GM03348 (cell line): Measurements from ENCODE around the gene RDH5.
A peak's percentile ranks its signal among the peaks of the same experiment; 100 is the strongest.

ENCODE experiments used
- DNase-seq: peaks from one replicate; pipeline ENCODE4 v3.0.0; 2012; ENCODE audit warnings: low spot score

RDH5 gene

DNA sequence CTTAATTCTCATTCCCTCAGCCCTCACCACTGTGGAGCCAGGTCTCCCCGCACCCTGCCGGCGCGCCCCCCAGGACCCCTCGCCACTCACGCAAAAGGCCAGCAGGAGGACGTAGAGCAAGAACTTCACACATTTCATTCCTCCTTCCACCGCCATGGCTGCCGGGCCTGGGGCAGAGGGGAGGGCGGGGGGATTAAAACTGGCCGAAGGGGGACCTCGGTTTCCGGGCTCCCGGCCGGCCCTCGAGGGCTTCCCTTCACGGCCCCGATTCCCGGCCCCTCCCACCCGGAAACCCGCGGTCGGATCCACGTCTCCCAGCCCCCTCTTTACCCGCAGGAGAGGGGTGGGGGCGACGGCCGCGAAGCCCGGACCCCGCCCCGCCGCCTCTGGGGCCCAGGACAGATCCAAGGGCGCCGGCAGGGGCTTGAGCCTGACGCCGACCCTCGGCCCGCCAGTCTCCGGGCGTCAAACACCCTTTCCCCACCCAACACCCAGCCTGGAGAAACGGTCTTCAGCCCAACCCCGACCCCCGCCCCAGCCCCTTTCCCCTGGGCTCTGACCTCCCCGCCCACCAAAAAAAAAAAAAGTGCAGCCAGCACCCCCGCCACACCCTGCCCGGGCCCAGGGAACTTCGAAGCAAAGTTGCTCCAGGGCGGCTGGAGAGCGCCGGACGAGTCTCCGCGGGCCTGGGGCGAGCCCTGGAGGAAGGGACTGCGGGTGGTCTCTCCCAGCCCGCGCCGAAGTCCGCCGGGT lies 8.2 kb downstream of the RDH5 start:
- DNase-seq = peak; percentile 85

DNA sequence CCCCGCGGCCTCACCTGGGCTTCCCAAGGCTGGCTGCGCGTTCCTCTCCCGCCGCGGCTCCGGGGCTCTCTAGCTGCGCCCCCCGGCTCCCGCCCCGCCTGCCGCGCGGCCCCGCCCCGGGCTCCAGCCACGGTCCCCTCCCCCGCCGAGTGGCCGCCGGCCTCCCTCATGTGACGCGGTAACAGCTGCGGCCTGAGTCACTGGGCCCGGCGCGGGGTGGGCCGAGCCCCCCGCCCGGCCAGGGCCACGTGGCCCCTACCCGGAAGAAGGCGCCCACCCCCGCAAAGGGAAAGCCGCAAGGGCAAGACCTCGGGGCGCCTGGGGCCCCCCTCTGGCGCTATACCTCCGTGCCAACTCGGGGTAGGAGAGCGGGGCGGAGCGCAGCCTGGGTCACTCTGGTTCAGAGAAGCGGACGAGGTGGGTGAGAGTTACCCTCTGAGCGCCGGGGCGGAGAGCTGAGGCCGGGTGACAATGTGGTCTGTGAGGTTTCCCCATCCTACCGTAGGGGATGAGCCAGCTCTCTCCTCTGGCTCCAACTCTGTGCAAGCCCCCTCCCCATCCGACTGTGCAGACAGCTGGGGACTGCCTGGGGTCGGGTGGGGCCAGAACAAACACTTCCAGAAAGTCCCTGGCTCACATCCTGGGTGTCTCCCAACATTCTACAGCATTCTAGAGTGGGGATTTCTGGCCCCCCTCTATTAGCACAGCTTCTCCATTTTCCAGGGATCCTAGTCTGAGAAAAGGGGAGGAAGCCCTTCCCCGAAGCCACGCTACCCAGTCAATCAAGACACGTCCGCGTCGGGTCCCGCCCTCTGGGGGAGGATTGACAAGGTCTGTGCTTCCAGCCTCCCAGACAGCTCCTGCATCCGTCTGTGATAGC lies 9.0 kb downstream of the RDH5 start, which contains the start of gene CD63:
TSS of gene CD63 (minus strand) at position 71 of the 880 bp plus-strand sequence. CDS start 668 bp downstream, outside the sequence.
- DNase-seq = peak; percentile 97

DNA sequence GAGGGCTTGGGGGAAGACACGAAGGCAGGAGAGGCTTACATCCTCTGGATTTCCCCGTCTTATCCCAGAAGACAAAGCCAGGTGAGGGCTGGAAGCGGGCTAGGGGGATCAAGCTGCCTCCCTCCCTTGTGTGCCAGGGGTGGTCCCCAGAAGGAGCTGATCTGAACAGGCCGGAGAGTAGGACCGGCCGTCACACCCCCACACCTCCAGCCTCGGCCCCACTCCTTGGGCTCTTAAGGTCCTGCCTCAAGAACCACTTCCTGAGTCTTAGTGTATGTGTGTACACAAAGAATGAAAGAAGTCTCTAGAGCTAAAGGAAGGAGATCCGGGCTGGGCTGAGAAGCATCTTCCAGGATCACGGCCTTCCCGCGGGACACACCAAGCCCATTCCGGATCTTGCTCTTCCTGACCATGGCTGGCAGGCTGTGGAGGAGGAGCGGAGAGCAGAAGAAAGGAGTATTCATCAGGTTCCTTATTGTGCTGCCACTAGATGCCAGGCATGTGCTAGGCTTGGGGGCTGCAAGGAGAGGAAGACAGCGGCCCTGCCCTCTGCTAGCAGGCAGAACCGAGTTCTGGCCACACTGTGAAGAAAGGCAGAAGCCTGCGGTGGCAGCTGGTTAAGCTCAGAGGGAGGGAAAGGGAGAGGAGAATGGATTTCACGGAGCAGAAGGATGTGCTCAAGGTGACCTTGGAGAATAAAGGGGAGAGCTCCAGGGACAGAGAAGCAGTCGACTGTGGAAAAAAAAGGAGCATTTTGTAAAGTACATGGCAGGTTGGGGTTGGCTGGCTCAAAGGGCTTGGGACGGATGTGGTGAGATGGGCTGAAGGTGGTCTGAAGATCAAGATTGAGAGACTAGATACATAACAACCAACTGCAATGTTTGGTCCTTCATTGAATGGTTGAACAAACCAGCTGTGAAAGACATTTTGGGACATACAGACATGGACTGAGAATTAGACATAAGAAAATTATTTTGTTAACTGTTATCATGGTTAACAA lies 9.9 kb downstream of the RDH5 start:
- peak; percentile 50 for DNase-seq

DNA sequence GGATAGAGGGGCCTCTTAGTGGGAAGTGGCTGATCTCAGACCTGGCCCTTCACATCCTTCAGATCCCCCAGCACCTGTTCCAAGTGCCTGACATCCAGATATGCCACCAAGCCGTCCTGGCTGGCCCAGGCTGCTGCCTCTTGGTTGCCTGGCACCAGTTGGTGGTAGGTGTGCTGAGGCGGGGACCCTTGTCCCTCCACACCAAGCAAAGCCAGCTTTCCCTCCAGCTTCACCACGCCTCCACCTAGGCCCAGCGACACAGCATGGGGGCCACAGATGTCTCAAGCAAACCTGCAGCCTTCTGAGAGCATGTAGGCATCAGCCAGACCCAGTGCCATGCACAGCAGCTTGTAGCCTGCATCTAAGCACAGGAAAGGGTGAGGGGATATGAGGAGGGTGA lies 12.1 kb downstream of the RDH5 start:
- no peak for DNase-seq

DNA sequence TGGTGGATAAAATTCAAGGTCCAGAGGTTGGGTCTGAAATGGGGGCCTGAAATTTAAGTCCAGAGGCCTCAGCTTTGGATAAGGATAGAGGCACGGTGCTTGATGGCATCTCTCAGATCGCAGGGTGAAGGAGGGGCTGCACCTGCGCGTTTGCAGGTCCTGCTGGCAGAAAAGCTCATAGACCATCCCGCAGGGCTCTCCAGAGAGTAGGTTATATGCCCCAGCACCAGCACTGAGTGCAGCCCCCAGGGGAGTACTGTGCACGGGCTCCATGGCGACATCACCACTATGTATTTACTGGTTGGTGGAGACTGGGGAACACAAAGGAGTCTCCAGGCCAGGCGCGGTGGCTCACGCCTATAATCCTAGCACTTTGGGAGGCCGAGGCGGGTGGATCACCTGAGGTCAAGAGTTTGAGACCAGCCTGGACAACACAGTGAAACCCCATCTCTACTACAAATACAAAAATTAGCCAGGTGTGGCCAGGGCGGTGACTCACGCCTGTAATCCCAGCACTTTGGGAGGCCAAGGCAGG lies 12.9 kb downstream of the RDH5 start:
- no peak for DNase-seq

DNA sequence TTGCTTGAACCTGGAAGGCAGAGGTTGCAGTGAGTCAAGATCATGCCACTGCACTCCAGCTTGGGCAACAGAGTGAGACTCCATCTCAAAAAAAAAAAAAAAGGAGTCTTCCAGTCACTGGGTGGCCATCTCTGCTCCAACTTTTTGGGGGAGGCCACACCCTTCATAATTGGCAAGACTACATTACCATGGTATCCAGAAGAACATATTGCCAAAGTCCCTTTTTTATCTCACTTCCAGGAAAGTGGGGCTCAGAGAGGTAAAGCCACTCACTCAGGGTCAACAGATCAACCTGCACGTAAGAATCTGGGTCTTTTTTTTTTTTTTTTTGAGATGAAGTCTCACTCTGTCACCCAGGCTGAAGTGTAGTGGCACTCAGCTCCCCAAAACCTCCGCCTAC lies 13.7 kb downstream of the RDH5 start:
- DNase-seq = no peak

DNA sequence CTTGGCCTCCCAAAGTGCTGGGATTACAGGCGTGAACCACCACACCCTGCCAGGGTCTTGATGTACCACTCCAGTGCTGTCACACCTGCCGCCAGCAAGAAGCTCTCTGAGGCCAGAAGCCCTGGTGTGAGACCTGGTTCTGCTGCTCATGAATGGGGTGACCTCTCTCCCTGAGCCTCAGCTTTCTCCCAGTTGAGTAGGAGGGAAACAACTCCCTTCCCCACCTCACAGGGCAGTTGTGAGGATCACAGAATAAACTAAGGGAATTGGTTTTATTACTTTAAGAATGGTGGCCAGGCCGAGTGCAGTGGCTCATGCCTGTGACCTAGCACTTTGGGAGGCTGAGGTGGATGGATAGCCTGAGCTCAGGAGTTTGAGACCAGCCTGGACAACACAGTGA lies 14.4 kb downstream of the RDH5 start:
- DNase-seq = no peak

DNA sequence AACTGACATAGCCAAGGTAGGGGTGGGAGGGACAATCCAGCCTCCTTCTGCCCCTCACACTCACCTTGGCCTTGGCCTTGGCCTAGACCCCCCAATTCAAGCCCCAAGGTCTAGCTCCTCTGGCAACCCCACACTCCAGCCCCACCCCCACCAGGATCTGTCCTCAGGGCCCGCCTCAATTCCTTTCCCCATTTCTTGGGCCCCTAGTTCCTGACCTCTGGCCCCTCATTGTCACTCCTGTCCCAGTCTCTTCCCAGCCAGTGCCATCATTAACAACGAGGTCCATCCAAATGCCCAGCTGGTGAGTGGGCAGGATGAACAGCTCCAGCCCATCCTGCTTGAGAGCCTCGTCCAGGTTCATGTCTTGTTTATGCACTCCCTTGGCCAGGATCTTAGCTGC lies 15.9 kb downstream of the RDH5 start:
- DNase-seq = no peak

DNA sequence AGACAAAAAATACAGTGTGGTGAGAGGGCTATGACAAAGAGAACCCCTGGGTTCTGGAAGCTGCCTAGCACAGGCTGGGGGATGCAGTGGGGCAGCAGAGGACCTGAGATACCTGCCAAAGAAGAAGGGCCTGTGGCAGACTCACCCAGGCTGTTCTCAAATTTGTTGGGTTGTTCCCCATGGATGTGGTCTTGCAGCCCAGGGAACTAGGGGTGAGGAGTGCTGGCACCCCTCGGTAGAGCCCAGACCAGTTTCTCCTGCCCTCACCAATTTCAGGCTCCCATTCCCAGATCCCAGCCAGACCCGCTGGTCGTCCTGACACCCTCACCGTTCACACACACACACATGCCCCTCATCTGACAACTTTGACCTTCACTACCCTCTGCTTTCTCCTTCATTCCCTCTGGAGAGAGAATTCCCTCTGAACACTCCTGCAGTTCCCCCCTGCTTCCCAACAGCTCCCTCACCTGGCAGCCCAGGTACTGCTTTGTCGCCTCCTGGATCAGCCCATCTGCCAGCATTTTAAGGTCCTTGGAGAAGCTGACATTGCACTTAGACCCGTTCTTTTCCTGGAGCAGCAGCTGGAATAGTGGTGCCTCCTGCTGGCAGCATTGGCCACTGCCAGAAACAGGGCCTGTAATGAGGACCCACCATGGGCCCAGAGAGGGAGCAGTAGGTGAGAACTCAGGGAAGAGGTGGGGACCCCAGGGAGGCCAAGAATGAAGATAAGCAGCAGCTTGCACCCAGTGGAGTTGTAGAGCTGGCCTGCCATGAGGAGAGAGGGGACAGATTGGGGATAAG lies 16.8 kb downstream of the RDH5 start:
- DNase-seq = peak; percentile 71

DNA sequence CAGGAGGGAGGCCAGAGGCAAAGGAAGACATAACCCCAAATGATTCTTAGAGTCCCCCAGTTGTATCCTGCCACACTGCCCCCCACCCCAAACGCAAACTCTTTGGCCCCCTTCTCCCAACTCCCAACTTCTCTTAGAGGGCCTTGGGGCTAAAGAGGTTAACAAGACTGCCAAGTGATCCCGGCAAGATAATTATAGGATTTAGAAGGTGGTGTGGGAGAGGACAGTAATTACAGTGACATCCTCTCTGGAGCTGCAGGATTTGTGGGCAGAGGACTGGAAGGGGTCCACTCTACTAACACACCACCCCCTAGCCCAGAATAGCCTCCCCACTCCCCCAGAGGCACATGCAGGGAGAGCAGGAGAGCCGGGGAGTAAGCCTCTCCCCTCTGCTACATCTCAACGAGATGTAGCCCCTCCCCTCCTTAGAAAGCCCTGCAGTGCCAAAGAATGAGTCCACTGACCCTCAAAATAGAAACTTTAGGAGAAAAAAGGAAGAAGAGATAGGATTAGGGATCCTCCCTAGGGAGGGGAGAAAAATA lies 17.5 kb downstream of the RDH5 start:
- no peak for DNase-seq

DNA sequence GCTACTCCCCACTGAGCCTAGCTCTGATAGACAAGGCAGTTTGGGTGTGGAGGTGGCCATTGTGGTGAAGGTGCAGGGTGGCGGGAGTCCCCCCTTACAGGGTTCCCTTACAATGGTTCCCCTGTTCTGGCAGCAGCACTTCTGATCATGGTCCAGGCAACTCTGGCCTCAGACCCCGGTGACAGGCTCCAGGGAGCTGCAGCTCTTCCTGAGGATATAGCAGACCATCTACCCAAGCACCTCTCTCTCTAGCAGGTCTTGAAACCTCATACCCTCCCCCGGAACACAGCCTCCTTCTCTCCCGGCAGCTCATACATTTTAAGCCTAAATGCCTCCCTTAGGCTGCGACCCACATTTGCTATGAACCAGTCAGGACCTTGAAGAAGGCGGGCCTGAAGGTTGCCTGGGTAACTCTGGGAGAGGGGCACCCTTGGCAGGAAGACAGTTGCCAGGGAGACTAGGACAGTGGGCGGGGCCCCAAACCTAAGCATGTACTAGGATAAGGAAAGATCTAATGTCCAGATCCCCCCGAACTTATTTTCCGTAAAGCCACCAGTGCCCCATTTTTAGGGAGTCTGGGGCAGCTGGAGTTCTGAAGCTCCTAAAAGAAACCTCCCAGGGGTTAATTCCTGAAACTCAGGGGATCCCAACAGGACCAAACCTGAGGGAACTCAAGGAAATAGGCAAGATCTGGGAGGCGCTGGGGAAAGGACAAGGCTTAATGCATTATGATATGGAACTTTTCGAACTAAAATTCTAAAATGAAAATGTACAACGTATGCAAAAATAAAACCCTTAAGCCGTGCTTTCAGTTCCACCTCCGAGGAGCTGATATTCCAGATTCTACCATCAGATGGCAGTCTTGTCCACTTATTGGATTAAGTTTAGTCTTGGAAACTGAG lies 18.2 kb downstream of the RDH5 start:
- peak; percentile 79 for DNase-seq

DNA sequence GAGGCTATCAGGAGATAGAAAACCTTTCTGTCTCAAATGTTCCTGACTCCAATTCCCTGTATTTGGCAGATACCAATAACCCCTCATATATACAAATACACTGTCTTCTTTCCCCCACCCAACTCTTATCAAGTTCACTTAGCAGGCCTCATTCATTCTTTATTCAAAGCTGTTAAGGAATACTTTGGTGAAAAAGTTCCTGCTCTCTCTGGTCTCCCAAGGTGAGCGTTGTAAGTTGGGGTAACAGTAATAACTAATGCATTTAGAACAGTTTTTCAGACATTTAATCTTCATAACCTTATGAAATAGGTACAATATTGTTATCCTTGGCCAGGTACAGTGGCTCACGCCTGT lies 18.8 kb downstream of the RDH5 start:
- no peak for DNase-seq

DNA sequence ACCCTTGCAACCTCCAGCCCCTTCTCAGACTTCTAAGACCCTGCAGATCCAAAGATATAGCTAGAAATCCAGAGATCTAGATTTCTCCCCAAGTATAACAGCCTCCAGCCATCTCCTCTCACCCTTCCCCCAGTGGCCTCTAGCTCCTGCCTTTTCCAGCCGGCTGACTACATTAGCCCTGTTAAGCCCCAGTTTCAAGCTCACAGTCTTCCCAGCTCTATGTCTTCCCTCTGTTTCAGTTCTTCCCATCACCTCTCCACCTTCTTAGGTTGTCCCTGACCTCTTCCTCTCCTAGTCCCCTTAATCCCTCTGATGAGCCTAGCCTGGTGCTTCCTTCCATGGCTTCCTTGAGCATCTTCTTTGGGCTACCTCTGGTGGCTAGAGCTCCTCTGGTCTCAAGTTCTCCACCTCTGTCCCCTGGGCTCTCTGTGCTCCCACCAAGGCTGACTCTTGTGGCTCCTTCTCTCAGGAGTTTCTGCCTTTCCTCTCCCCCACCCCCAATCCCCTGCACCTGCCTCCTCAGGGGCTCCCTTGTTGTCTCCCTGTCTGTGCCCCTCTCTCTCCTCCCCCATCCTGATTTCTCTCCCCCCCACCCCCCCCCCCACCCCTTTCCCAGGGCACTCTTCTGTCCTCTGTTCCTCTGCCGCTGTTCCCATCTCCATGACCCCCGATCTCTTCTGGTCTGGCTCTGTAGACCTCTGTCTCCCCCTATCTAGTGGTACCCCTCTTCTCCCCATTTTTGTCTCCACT lies 21.9 kb downstream of the RDH5 start:
- DNase-seq = no peak

DNA sequence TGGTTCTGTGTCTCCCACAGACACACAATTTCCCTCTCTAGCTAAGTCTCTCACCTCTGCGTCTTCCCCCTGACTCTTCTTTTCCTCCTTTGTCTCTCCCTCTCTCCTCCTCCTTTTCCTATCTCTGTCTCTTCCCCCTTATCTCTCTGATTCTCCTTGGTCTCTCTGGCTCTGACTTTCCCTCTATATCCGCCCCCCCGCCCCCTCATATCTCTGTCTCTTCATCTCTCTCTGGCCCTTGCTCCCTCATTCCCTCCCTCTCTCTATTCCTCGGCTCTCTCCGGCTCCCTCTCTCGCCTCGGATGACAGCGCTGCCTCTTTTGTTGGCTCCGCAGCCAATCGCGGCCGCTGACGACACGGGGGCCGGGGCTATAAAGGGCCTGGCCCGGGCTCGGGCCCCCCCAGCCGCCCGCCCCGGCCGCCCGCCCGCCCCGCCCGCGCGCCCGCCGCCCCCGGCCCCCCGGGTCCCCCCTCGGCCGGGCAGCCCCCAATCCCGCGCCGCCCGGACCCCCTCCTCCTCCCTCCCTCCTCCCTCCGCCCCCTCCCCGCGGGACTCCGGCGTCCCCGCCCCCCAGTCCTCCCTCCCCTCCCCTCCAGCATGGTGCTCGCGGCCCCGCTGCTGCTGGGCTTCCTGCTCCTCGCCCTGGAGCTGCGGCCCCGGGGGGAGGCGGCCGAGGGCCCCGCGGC lies 22.7 kb downstream of the RDH5 start, which contains the start of gene GDF11:
TSS of gene GDF11 (plus strand) at position 404 of the 687 bp plus-strand sequence. CDS start at position 599, 195 bp downstream.
- peak; percentile 95 for DNase-seq

DNA sequence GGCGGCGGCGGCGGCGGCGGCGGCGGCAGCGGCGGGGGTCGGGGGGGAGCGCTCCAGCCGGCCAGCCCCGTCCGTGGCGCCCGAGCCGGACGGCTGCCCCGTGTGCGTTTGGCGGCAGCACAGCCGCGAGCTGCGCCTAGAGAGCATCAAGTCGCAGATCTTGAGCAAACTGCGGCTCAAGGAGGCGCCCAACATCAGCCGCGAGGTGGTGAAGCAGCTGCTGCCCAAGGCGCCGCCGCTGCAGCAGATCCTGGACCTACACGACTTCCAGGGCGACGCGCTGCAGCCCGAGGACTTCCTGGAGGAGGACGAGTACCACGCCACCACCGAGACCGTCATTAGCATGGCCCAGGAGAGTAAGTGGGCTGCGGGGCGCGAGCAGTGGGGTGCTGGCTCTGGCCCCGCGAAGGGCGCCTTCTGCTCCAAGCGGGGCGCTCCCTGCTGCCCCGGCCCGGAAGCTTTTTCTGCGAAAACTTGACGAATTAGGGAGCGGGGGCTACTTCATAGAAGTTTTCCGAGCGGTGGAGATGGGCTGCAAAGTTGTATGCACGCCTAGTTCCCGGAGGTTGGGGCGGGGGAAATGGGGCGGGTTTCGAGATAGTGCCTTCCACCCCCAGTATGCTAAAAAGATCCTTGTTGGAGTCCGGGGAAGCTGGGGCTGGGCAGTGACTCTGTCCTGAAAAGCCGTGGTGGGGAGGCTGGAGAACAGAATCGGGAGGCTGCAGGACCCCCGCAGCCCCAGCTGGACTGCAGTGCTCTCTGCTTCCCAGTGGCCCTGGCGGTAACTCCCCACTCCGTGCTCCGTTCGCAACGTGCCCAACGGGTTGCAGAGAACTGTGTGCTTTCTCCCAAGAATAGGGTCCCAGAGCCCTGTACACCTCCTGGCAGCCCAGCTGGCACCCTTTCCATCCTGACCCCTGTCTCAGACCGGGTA lies 23.5 kb downstream of the RDH5 start:
- DNase-seq = peak; percentile 75

DNA sequence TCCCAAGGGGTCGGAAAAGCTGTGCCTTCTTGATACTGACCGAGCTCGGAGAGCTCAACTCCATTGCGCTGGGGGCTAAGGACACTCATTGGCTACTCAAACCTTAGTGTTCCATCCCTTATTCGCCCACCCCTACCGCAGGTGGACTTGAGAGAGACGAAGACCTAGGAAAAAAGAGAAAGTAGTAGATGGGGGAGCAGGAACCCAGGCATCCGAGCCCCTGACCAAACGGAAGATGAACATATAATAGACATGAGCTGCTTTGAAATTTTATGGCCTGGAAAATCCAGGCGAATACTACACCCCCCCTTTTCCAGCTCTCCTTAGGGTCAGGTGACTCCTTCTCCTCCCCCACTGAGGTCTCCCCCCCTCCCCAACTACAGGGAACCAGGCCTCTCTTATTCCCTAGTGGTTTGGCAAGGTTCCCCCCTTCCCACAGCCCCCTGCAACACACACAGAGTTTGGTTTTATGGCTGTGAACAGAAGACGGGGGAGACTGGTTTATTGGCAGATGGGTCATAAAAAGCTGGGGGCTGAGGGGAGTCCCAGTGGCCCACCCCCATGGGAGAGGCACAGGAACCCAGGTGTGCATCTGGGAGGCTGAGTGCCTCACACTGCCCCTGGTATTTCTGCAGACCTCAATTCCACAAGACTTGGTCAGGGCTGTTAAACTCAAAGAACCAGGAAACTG lies 24.3 kb downstream of the RDH5 start:
- no peak for DNase-seq
